Cardiac muscle cell (in vitro differentiated cells and primary cell): ENCODE results near the gene ZNHIT3. TPM values are rescaled to one million over a fixed set of nuclear protein-coding genes. Genes with fewer than 3 reads are reported as not detected.

ENCODE experiments used
- DNase-seq, 2 donors: peaks; one replicate each; pipeline versions ENCODE4 v3.0.0 to v3.0.0-alpha.2; 2010 to 2017; ENCODE audit warnings: low read depth in 1 of 2, low spot score in 1 of 2
- H3K27ac ChIP-seq: fragments of 200-600 bp; sonication (generic); 2 replicates; pipeline ENCODE4 v1.5.1; 2016
- H3K27me3 ChIP-seq: fragments of 200-600 bp; sonication (generic); 2 replicates; pipeline ENCODE4 v1.6.0; 2016; ENCODE audit warnings: control low read depth
- H3K36me3 ChIP-seq: fragments of 200-600 bp; sonication (generic); 2 replicates; pipeline ENCODE4 v1.5.1; 2016; ENCODE audit warnings: control low read depth
- H3K4me1 ChIP-seq: fragments of 200-600 bp; sonication (generic); 2 replicates; pipeline ENCODE4 v1.8.1; 2017; ENCODE audit warnings: low read depth, mild to moderate bottlenecking, mixed run types
- H3K4me3 ChIP-seq: fragments of 200-600 bp; sonication (generic); 2 replicates; pipeline ENCODE4 v1.5.1; 2016; ENCODE audit warnings: mild to moderate bottlenecking
- H3K9me3 ChIP-seq: fragments of 200-600 bp; sonication (generic); 2 replicates; pipeline ENCODE4 v1.5.1; 2017; ENCODE audit warnings: low read depth, mild to moderate bottlenecking, control low read depth
- polyA plus RNA-seq: library from polyadenylated mRNA; unstranded; fragments of >200 nt; fragmentation: Nextera tagmentation; extraction: Ambion mirVana; gene quantifications from 2 replicates; pipeline ENCODE4 v1.2.1, GENCODE V29; 2016
- total RNA-seq: library from RNA; depleted of rRNA; stranded (reverse); fragments of >200 nt; gene quantifications from 2 replicates; pipeline ENCODE4 v1.2.3, GENCODE V29; 2016
- TF ChIP-seq, protein P1 (sequence below): IDR thresholded peaks from 2 replicates; pipeline ENCODE4 v1.5.1; 2012; ENCODE audit warnings: low read depth, mild to moderate bottlenecking, low read length

The ZNHIT3 gene
- total and polyA plus RNA-seq, 2 experiments from 2014 or later = 37.4 to 103 TPM

DNA sequence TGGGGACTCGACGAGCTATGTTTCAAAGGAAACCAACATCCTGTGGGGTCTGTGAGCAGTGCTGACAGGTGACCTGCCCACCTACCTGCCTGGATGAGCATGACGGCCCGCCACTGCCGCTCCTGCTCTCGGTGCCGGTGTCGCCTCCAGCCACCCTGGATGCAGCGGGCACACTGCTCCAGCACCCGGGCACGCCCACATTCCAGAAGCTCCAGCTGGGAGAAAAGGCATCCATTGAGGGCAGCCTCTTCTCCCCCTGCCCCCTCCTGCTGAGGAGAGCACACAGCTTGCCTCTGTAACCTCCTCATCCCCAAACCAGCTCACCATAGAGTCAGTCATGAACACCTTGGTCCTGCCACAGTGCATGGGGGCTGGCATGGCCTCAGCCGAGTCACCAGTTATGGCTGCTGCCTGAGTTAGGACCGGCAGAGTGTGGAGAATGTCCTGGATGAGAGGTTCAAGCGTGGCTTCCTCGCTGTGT is 14.3 kb downstream of the ZNHIT3 start:
- Histone ChIP-seq H3K4me3 (no peak overlapping the region), H3K36me3 (peaks cover 21% of the 10 kb centered on the region), H3K27ac (no peak overlapping the region), H3K27me3 (no peaks in the 10 kb centered on the region), H3K4me1 (peaks cover 28% of the 10 kb centered on the region), H3K9me3 (no peaks in the 10 kb centered on the region)
- TF ChIP-seq, protein P1, sequence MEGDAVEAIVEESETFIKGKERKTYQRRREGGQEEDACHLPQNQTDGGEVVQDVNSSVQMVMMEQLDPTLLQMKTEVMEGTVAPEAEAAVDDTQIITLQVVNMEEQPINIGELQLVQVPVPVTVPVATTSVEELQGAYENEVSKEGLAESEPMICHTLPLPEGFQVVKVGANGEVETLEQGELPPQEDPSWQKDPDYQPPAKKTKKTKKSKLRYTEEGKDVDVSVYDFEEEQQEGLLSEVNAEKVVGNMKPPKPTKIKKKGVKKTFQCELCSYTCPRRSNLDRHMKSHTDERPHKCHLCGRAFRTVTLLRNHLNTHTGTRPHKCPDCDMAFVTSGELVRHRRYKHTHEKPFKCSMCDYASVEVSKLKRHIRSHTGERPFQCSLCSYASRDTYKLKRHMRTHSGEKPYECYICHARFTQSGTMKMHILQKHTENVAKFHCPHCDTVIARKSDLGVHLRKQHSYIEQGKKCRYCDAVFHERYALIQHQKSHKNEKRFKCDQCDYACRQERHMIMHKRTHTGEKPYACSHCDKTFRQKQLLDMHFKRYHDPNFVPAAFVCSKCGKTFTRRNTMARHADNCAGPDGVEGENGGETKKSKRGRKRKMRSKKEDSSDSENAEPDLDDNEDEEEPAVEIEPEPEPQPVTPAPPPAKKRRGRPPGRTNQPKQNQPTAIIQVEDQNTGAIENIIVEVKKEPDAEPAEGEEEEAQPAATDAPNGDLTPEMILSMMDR = no peak
- no peak for DNase-seq

DNA sequence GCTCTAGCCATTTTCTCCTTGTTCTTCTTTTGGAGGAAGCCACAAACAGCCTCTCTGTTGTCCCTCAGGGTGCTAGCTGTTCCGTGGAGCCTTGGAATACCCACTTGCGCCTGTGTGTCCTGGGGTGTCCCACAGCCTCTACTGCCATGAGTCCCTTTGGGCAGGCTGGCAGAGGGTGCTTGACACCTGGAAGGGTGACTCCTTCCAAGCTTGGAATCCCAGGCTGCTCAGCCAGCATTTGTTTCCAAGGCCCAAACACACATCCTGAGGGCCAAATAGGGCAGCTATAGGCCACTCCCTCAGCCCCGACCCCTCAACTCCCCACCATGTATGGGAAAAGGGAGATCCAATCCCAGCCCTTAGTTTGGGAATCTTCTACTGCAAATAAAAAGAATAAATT is 14.9 kb downstream of the ZNHIT3 start:
- no peaks in the 10 kb centered on the region for H3K27me3 ChIP-seq
- H3K36me3 ChIP-seq = peaks cover 17% of the 10 kb centered on the region
- H3K9me3 ChIP-seq = no peaks in the 10 kb centered on the region
- TF ChIP-seq, protein P1 = no peak
- H3K27ac ChIP-seq = no peak overlapping the region
- H3K4me1 ChIP-seq = peaks cover 28% of the 10 kb centered on the region
- H3K4me3 ChIP-seq = no peak overlapping the region
- no peak for DNase-seq

DNA sequence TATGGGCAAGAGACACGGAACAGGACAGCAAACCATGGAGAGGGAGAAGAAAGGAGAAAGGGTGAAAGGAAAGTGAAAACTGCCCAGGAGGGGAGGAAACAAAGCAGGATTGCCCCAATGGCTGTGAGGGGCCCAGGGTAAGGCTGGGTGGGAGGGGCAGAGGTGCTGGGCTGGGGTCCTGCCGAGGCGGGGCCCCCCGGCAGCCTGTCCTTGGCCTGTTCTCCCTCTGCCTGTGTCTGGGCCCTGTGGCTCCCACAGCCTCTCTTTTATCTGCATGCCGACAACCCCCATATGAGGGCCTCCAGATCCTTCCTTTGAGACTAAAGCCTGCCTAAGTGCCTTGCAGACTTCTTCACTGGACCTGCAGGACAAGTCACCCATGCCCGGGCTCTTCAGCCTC is 15.5 kb downstream of the ZNHIT3 start:
- H3K27ac ChIP-seq = no peak overlapping the region
- peaks cover 28% of the 10 kb centered on the region for H3K4me1 ChIP-seq
- H3K4me3 ChIP-seq = no peak overlapping the region
- H3K36me3 ChIP-seq = peaks cover 14% of the 10 kb centered on the region
- no peak for DNase-seq
- no peaks in the 10 kb centered on the region for H3K9me3 ChIP-seq
- TF ChIP-seq, protein P1 = no peak
- H3K27me3 ChIP-seq = no peaks in the 10 kb centered on the region

GRCh38 chr17:36503456-36504155 is 17.1 kb downstream of the ZNHIT3 start:
- Histone ChIP-seq H3K27ac (peak overlapping the region; percentile 29), H3K9me3 (no peaks in the 10 kb centered on the region), H3K4me1 (peaks cover 28% of the 10 kb centered on the region), H3K36me3 (peaks cover 5% of the 10 kb centered on the region), H3K27me3 (no peaks in the 10 kb centered on the region), H3K4me3 (no peak overlapping the region)
- peak in 1 of 2 donors; percentile 52 for DNase-seq
- TF ChIP-seq, protein P1 = no peak

DNA sequence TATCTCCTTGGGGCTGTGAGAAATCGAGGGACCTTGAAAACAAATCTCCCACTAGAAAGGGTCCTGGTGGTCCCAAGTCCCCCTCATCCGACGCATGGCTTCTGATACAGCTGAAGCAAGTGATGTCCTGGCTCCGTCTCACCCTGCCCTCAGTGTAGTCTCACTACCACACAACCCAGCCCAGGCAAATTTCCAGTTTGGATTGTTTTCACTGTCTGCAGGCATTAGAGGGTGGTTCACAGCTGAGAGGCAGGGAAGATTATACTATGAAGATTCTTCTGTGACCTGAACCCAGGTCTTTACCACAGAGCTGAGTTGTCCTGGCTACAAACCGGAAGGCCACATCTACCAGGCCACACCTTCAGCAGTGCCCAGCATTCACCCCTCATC is 17.7 kb downstream of the ZNHIT3 start:
- H3K9me3 ChIP-seq = no peaks in the 10 kb centered on the region
- no peak overlapping the region for H3K4me3 ChIP-seq
- no peak overlapping the region for H3K27ac ChIP-seq
- no peaks in the 10 kb centered on the region for H3K27me3 ChIP-seq
- TF ChIP-seq, protein P1 = no peak
- H3K36me3 ChIP-seq = no peaks in the 10 kb centered on the region
- no peak for DNase-seq
- H3K4me1 ChIP-seq = peaks cover 23% of the 10 kb centered on the region
